Stimulated activated CD4-positive, alpha-beta T cell treated with anti-CD3 and anti-CD28 coated beads, TNF-alpha, amount 100 ng/mL, for 48 hours (primary cell): ENCODE results near the gene TTLL9.
"Not testable (repeated sequence)": the region's sequence is repeated elsewhere in the genome, so short reads cannot be mapped to it uniquely, and the experiment has no call there.

Experiments
- DNase-seq, 3 donors: peaks; one replicate each; pipeline ENCODE4 v3.0.0-alpha.2; 2020; ENCODE audit warnings: low read depth in 3 of 3

Gene TTLL9

GRCh38 chr20:31917962-31918412 lies 47.6 kb downstream of the TTLL9 start:
- not testable (repeated sequence) for DNase-seq

- no peak for DNase-seq
Measured at GRCh38 chr20:31918466-31919105, 48.2 kb downstream of the TTLL9 start.

GRCh38 chr20:31919410-31920155 lies 49.1 kb downstream of the TTLL9 start:
- no peak for DNase-seq

GRCh38 chr20:31920275-31920855 lies 49.9 kb downstream of the TTLL9 start:
- DNase-seq, result no peak

GRCh38 chr20:31921480-31921879 lies 51.0 kb downstream of the TTLL9 start:
- not testable (repeated sequence) for DNase-seq

GRCh38 chr20:31922181-31922580 lies 51.7 kb downstream of the TTLL9 start:
- DNase-seq, result no peak

GRCh38 chr20:31922588-31922987 lies 52.2 kb downstream of the TTLL9 start:
- no peak for DNase-seq

- DNase-seq, result no peak
Measured at GRCh38 chr20:31923388-31924331, 53.2 kb downstream of the TTLL9 start.

GRCh38 chr20:31924561-31924960 lies 54.1 kb downstream of the TTLL9 start:
- DNase-seq, result no peak

GRCh38 chr20:31925631-31926030 lies 55.2 kb downstream of the TTLL9 start:
- no peak for DNase-seq

- DNase-seq, result no peak
Measured at GRCh38 chr20:31926493-31926892, 56.1 kb downstream of the TTLL9 start.

- no peak for DNase-seq
Measured at GRCh38 chr20:31927627-31928159, 57.3 kb downstream of the TTLL9 start.

GRCh38 chr20:31929631-31930030 lies 59.2 kb downstream of the TTLL9 start:
- DNase-seq, result not testable (repeated sequence)

- DNase-seq, result no peak
Measured at GRCh38 chr20:31930779-31931178, 60.3 kb downstream of the TTLL9 start.

GRCh38 chr20:31933698-31934097 lies 63.3 kb downstream of the TTLL9 start:
- no peak for DNase-seq

- no peak for DNase-seq
Measured at GRCh38 chr20:31934491-31934890, 64.1 kb downstream of the TTLL9 start.

- DNase-seq, result no peak
Measured at GRCh38 chr20:31934968-31935764, 64.7 kb downstream of the TTLL9 start.

- DNase-seq, result no peak
Measured at GRCh38 chr20:31936420-31936819, 66.0 kb downstream of the TTLL9 start.

- no peak for DNase-seq
Measured at GRCh38 chr20:31937820-31938219, 67.4 kb downstream of the TTLL9 start.

- DNase-seq, result no peak
Measured at GRCh38 chr20:31939661-31940060, 69.2 kb downstream of the TTLL9 start.

GRCh38 chr20:31943052-31943471 lies 72.6 kb downstream of the TTLL9 start:
- DNase-seq, result no peak
